HL-60 (cell line): ENCODE results near the gene ENTPD2.

Source experiments
- GABPA ChIP-seq: IDR thresholded peaks from 2 replicates; pipeline ENCODE4 v1.6.1; 2012; ENCODE audit warnings: low read depth
- TF ChIP-seq, protein P1 (sequence below): IDR thresholded peaks from one replicate; pipeline ENCODE4 v1.5.1; 2011; ENCODE audit warnings: low read length, control low read depth, inconsistent platforms; ENCODE audit not compliant: insufficient read depth
- TF ChIP-seq, protein P2 (sequence below): IDR thresholded peaks from 2 replicates; pipeline ENCODE4 v1.6.1; 2012; ENCODE audit warnings: low read depth; ENCODE audit not compliant: insufficient replicate concordance

DNA sequence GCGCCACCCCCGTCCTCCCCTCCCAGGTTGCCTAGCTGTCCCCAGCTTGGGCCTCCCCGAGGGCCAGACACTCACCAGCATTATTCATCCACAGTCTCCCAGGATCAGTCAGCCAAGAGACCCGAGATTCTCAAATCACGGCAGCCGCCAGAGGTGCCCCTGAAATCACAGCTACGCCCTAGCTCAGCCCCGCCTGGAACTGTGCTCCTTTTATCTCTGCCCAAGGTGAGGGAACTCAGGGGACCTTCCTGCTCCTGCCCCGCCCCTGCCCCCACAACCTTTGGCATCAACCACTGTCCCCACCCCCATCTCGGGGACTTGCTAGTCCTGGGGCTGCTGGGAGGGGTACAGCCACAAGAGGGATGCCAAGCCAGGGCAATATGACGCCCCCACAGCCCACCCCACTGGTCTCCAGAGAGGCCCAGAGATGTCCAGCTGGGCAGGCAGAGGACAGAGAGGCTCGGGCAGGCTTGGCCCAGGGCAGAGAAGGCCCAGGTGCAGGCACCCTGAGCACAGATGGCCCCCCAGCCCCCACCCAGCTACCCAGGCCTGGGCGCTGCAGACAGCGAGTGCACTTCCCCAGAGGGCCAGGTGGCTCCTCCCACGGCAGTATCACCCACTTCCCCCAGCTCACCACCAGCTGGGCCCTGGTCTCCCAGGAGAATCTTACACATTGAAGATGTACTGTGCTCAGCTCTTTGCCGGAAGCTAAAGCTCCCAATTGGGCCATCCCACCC lies 21.8 kb downstream of the ENTPD2 start, which contains the start of gene FUT7:
- TF ChIP-seq, protein P1, sequence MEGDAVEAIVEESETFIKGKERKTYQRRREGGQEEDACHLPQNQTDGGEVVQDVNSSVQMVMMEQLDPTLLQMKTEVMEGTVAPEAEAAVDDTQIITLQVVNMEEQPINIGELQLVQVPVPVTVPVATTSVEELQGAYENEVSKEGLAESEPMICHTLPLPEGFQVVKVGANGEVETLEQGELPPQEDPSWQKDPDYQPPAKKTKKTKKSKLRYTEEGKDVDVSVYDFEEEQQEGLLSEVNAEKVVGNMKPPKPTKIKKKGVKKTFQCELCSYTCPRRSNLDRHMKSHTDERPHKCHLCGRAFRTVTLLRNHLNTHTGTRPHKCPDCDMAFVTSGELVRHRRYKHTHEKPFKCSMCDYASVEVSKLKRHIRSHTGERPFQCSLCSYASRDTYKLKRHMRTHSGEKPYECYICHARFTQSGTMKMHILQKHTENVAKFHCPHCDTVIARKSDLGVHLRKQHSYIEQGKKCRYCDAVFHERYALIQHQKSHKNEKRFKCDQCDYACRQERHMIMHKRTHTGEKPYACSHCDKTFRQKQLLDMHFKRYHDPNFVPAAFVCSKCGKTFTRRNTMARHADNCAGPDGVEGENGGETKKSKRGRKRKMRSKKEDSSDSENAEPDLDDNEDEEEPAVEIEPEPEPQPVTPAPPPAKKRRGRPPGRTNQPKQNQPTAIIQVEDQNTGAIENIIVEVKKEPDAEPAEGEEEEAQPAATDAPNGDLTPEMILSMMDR = no peak
- TF ChIP-seq, protein P2, sequence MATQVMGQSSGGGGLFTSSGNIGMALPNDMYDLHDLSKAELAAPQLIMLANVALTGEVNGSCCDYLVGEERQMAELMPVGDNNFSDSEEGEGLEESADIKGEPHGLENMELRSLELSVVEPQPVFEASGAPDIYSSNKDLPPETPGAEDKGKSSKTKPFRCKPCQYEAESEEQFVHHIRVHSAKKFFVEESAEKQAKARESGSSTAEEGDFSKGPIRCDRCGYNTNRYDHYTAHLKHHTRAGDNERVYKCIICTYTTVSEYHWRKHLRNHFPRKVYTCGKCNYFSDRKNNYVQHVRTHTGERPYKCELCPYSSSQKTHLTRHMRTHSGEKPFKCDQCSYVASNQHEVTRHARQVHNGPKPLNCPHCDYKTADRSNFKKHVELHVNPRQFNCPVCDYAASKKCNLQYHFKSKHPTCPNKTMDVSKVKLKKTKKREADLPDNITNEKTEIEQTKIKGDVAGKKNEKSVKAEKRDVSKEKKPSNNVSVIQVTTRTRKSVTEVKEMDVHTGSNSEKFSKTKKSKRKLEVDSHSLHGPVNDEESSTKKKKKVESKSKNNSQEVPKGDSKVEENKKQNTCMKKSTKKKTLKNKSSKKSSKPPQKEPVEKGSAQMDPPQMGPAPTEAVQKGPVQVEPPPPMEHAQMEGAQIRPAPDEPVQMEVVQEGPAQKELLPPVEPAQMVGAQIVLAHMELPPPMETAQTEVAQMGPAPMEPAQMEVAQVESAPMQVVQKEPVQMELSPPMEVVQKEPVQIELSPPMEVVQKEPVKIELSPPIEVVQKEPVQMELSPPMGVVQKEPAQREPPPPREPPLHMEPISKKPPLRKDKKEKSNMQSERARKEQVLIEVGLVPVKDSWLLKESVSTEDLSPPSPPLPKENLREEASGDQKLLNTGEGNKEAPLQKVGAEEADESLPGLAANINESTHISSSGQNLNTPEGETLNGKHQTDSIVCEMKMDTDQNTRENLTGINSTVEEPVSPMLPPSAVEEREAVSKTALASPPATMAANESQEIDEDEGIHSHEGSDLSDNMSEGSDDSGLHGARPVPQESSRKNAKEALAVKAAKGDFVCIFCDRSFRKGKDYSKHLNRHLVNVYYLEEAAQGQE = no peak
- no peak for TF ChIP-seq GABPA
